ENCODE measurements around the gene RNF212. TPM values are rescaled to one million over a fixed set of nuclear protein-coding genes. Genes with fewer than 3 reads are reported as not detected.
"Not testable (repeated sequence)": the region's sequence is repeated elsewhere in the genome, so short reads cannot be mapped to it uniquely, and the experiment has no call there.

Gene RNF212
- total and polyA plus RNA-seq, 2 experiments from 2014 or later: 8.4 to 10.4 TPM

- Histone ChIP-seq H3K27me3 (peaks cover 7% of the 10 kb centered on the region), H3K4me3 (no peak overlapping the region), H2AFZ (no peak overlapping the region), H3K4me2 (no peak overlapping the region), H3K36me3 (replicated peaks; ENCODE audit: insufficient read depth, low read depth) (no peaks in the 10 kb centered on the region), H3K79me2 (no peaks in the 10 kb centered on the region), H4K20me1 (ENCODE audit: insufficient read depth, poor library complexity, severe bottlenecking) (no peaks in the 10 kb centered on the region), H3K9me3 (ENCODE audit: low read depth) (no peaks in the 10 kb centered on the region), H3K9me2 (replicated peaks; ENCODE audit: insufficient read depth) (no peaks in the 10 kb centered on the region), H3K4me1 (ENCODE audit: insufficient read depth) (peaks cover 19% of the 10 kb centered on the region), H3K27ac (no peak overlapping the region)
- TF ChIP-seq, protein P1, sequence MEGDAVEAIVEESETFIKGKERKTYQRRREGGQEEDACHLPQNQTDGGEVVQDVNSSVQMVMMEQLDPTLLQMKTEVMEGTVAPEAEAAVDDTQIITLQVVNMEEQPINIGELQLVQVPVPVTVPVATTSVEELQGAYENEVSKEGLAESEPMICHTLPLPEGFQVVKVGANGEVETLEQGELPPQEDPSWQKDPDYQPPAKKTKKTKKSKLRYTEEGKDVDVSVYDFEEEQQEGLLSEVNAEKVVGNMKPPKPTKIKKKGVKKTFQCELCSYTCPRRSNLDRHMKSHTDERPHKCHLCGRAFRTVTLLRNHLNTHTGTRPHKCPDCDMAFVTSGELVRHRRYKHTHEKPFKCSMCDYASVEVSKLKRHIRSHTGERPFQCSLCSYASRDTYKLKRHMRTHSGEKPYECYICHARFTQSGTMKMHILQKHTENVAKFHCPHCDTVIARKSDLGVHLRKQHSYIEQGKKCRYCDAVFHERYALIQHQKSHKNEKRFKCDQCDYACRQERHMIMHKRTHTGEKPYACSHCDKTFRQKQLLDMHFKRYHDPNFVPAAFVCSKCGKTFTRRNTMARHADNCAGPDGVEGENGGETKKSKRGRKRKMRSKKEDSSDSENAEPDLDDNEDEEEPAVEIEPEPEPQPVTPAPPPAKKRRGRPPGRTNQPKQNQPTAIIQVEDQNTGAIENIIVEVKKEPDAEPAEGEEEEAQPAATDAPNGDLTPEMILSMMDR (IDR thresholded peaks at IDR 0.05; ENCODE audit: poor library complexity): no peak
- no peak for TF ChIP-seq EZH2phosphoT487 (IDR thresholded peaks at IDR 0.05; ENCODE audit: low read depth, severe bottlenecking, unreplicated experiment)
- TF ChIP-seq EZH2 (IDR thresholded peaks at IDR 0.05; ENCODE audit: borderline replicate concordance): no peak
- DNase-seq (ENCODE audit: low spot score): no peak
- 90% methylated on average over 32 of the region's 34 CpGs for WGBS (ENCODE audit: low lambda C conversion rate, missing lambda C conversion rate)
These were observed 65.2 kb downstream of the RNF212 start for GRCh38 chr4:1047976-1048772.

GRCh38 chr4:1047106-1047975 lies 66.0 kb downstream of the RNF212 start:
- TF ChIP-seq EZH2 (IDR thresholded peaks at IDR 0.05; ENCODE audit: borderline replicate concordance): no peak
- TF ChIP-seq EZH2phosphoT487 (IDR thresholded peaks at IDR 0.05; ENCODE audit: low read depth, severe bottlenecking, unreplicated experiment): no peak
- TF ChIP-seq, protein P1 (IDR thresholded peaks at IDR 0.05; ENCODE audit: poor library complexity): no peak

DNA sequence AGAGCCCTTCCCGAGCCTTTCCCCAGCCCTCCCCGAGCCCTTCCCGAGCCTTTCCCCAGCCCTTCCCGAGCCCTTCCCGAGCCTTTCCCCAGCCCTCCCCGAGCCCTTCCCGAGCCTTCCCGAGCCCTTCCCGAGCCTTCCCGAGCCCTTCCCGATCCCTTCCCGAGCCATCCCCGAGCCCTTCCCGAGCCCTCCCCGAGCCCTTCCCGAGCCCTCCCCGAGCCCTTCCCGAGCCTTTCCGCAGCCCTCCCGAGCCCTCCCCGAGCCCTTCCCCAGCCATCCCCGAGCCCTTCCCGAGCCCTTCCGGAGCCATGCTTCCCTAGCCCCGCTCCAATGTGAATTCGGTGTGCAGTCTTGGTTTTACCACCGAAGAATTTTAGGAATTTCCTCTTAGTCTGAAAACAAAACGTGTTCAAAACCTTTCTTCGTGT lies 66.8 kb downstream of the RNF212 start:
- not testable (repeated sequence) for H3K27me3 ChIP-seq; H3K36me3 ChIP-seq (replicated peaks; ENCODE audit: insufficient read depth, low read depth); H2AFZ ChIP-seq; H3K79me2 ChIP-seq; H3K9me2 ChIP-seq (replicated peaks; ENCODE audit: insufficient read depth); H4K20me1 ChIP-seq (ENCODE audit: insufficient read depth, poor library complexity, severe bottlenecking); H3K27ac ChIP-seq; H3K9me3 ChIP-seq (ENCODE audit: low read depth); H3K4me3 ChIP-seq
- WGBS (ENCODE audit: low lambda C conversion rate, missing lambda C conversion rate): 15% methylated on average over 8 of the region's 29 CpGs
- H3K4me1 ChIP-seq (ENCODE audit: insufficient read depth): peaks cover 21% of the 10 kb centered on the region
- peak; percentile 82 for DNase-seq (ENCODE audit: low spot score)
- H3K4me2 ChIP-seq: peak overlapping the region; percentile 26

More at GRCh38 chr4:1047106-1047975, 66.0 kb downstream of the RNF212 start:
- peaks cover 5% of the 10 kb centered on the region for H3K27me3 ChIP-seq
- no peaks in the 10 kb centered on the region for H3K9me2 ChIP-seq (replicated peaks; ENCODE audit: insufficient read depth)
- no peaks in the 10 kb centered on the region for H4K20me1 ChIP-seq (ENCODE audit: insufficient read depth, poor library complexity, severe bottlenecking)
- H3K4me1 ChIP-seq (ENCODE audit: insufficient read depth): peaks cover 16% of the 10 kb centered on the region
- 83% methylated on average over 41 of the region's 41 CpGs for WGBS (ENCODE audit: low lambda C conversion rate, missing lambda C conversion rate)
- no peaks in the 10 kb centered on the region for H3K9me3 ChIP-seq (ENCODE audit: low read depth)
- no peak overlapping the region for H3K4me3 ChIP-seq
- H3K79me2 ChIP-seq: no peaks in the 10 kb centered on the region
- no peak for DNase-seq (ENCODE audit: low spot score)
- no peak overlapping the region for H3K27ac ChIP-seq
- H3K4me2 ChIP-seq: peak overlapping the region; percentile 26
- no peak overlapping the region for H2AFZ ChIP-seq
- no peaks in the 10 kb centered on the region for H3K36me3 ChIP-seq (replicated peaks; ENCODE audit: insufficient read depth, low read depth)
